DND-41 (cell line): ENCODE data around the gene MTOR.

Experiments
- ATAC-seq: fragments of 200-7000 bp; cut with Tn5 transposase; 3 replicates; pipeline ENCODE4 v1.9.1; 2021; ENCODE audit warnings: low read depth; ENCODE audit not compliant: insufficient read depth
- DNase-seq: peaks from one replicate; pipeline ENCODE4 v3.0.0-alpha.2; 2020
- H2AFZ ChIP-seq: 2 replicates; pipeline ENCODE4 v1.6.0; 2012; ENCODE audit warnings: low read depth, low read length
- H3K27ac ChIP-seq: 2 replicates; pipeline ENCODE4 v1.5.1; 2012; ENCODE audit warnings: low read length, inconsistent platforms
- H3K27me3 ChIP-seq: fragments of 200-600 bp; sonication (generic); 2 replicates; pipeline ENCODE4 v1.6.0; 2012; ENCODE audit warnings: low read length, mild to moderate bottlenecking, inconsistent platforms; ENCODE audit not compliant: insufficient read depth, poor library complexity
- H3K36me3 ChIP-seq: 2 replicates; pipeline ENCODE4 v1.5.1; 2012; ENCODE audit warnings: low read length, inconsistent platforms; ENCODE audit not compliant: insufficient read depth
- H3K4me1 ChIP-seq: 2 replicates; pipeline ENCODE4 v1.5.1; 2012; ENCODE audit warnings: mild to moderate bottlenecking, low read length; ENCODE audit not compliant: insufficient read depth
- H3K4me2 ChIP-seq: 2 replicates; pipeline ENCODE4 v1.6.0; 2012; ENCODE audit warnings: mild to moderate bottlenecking, moderate library complexity, low read length, inconsistent platforms; ENCODE audit not compliant: insufficient read depth
- H3K4me3 ChIP-seq, 2 experiments: fragments of 200-600 bp in 1 of 2; shearing (Covaris generic) in 1 of 2; 2 replicates each; pipeline ENCODE4 v1.5.1; 2012 to 2016; ENCODE audit warnings: inconsistent platforms in 2 of 2, low read length in 2 of 2, mild to moderate bottlenecking in 2 of 2, low read depth in 1 of 2, moderate library complexity in 1 of 2
- H3K79me2 ChIP-seq: 2 replicates; pipeline ENCODE4 v1.6.0; 2012; ENCODE audit warnings: low read length, inconsistent platforms; ENCODE audit not compliant: insufficient read depth
- H3K9ac ChIP-seq: 2 replicates; pipeline ENCODE4 v1.6.0; 2012; ENCODE audit warnings: low read depth, mild to moderate bottlenecking, inconsistent platforms, low read length, moderate library complexity
- H3K9me3 ChIP-seq: 2 replicates; pipeline ENCODE4 v1.5.1; 2012; ENCODE audit warnings: low read length, moderate library complexity, mild to moderate bottlenecking, inconsistent platforms; ENCODE audit not compliant: insufficient read depth, severe bottlenecking
- H4K20me1 ChIP-seq: 2 replicates; pipeline ENCODE4 v1.6.0; 2012; ENCODE audit warnings: low read length; ENCODE audit not compliant: insufficient read depth
- CTCF ChIP-seq: IDR thresholded peaks from 2 replicates; pipeline ENCODE4 v1.5.1; 2012; ENCODE audit warnings: borderline replicate concordance, low read length, moderate library complexity, mild to moderate bottlenecking; ENCODE audit not compliant: poor library complexity, severe bottlenecking; ENCODE audit errors: extremely low read depth
- EZH2 ChIP-seq: IDR thresholded peaks from 3 replicates; pipeline ENCODE4 v1.6.1; 2012; ENCODE audit warnings: borderline replicate concordance, low read depth, mild to moderate bottlenecking, moderate library complexity, low read length, inconsistent platforms; ENCODE audit not compliant: severe bottlenecking

Gene MTOR

GRCh38 chr1:11058026-11058425 lies 204.3 kb downstream of the MTOR start:
- H3K4me2 ChIP-seq, result peak overlapping the region; percentile 97; the same call in 1 of the 2 replicates
- ATAC-seq (no peak), DNase-seq (no peak)
- H3K9me3 ChIP-seq, result no peaks in the 10 kb centered on the region
- H4K20me1 ChIP-seq, result peaks cover 29% of the 10 kb centered on the region; the same call in 1 of the 2 replicates
- H3K4me1 ChIP-seq, result peaks cover 34% of the 10 kb centered on the region
- peaks cover 44% of the 10 kb centered on the region for H3K36me3 ChIP-seq
- H3K27ac ChIP-seq, result no peak overlapping the region
- H2AFZ ChIP-seq, result no peak overlapping the region
- peak overlapping the region; percentile 83; the same call in 1 of the 2 replicates for H3K9ac ChIP-seq
- TF ChIP-seq CTCF, result no peak
- TF ChIP-seq EZH2, result no peak
- H3K4me3 ChIP-seq, result peak overlapping the region in 1 of 2 experiments; percentile 12; a peak in 1 of 4 replicates
- no peaks in the 10 kb centered on the region for H3K27me3 ChIP-seq
- H3K79me2 ChIP-seq, result peaks cover 37% of the 10 kb centered on the region

- DNase-seq (no peak), ATAC-seq (no peak)
- Histone ChIP-seq H3K9ac (no peak overlapping the region), H2AFZ (no peak overlapping the region), H3K4me3 (no peak overlapping the region), H3K4me2 (peak overlapping the region; percentile 97; the same call in 1 of the 2 replicates), H4K20me1 (peaks cover 31% of the 10 kb centered on the region; the same call in 1 of the 2 replicates), H3K36me3 (peaks cover 44% of the 10 kb centered on the region), H3K27me3 (no peaks in the 10 kb centered on the region), H3K4me1 (peaks cover 34% of the 10 kb centered on the region), H3K27ac (no peak overlapping the region), H3K9me3 (no peaks in the 10 kb centered on the region), H3K79me2 (peaks cover 37% of the 10 kb centered on the region)
- no peak for TF ChIP-seq CTCF
- TF ChIP-seq EZH2, result no peak
Observed at GRCh38 chr1:11057477-11057876, 204.9 kb downstream of the MTOR start.
